ENCODE measurements around the gene LRRN2. TPM values are rescaled to one million over a fixed set of nuclear protein-coding genes. Genes with fewer than 3 reads are reported as not detected.

LRRN2 gene
- total and polyA plus RNA-seq, 9 of the 15 experiments (the other 6 are each of a cell fraction or from before 2014, with no cell fraction given) = 0.05 TPM; not detected in 8

DNA sequence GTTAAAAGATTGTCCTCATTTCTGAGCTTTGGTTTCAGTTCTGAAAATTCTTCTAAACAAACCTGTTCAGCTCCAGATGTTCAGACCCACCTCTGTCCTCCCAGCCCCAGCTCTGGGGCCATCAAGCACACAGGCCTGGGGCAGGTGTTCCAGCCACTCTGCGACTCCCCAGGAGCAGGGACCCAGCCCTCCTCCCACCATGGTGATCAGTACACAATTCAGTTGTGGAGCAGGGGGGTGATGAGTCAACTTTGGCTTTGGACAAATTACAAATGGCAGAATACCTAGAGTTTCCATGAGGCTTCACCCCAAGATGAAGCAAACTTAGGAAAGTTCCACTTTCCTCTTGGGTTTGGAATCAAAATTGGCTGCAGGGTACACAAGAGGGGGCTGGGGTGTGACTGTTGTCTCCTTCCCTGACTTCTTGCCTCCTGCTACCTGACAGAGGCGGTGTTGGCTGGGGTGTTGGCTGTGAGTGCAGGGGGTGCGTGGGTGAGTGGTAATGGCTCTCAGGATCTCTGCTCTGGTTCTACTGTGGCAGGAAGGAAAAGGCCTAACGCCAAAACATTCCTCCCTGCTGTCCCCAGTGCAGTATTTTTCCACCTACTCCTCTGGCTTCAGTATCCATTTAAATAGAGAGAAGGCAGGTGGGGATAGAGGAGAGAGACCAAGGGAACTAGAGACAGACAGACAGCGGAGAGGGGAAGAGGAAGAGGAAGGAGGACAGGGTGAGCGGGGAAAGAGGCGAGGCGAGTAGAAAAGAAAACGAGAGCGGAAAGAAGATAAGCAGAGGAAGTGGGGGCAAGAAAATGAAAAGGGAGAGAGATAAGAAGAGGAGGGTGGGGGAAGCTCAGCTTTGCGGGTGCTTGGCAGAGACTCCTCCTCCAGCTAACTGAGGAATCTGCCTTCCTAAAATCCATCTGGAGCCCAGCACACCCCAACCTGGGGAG lies 20.6 kb upstream of the LRRN2 start (continued):
- TF ChIP-seq, protein P1, sequence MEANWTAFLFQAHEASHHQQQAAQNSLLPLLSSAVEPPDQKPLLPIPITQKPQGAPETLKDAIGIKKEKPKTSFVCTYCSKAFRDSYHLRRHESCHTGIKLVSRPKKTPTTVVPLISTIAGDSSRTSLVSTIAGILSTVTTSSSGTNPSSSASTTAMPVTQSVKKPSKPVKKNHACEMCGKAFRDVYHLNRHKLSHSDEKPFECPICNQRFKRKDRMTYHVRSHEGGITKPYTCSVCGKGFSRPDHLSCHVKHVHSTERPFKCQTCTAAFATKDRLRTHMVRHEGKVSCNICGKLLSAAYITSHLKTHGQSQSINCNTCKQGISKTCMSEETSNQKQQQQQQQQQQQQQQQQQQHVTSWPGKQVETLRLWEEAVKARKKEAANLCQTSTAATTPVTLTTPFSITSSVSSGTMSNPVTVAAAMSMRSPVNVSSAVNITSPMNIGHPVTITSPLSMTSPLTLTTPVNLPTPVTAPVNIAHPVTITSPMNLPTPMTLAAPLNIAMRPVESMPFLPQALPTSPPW (CRISPR knock-in tag; IDR thresholded peaks at IDR 0.05) = peak; percentile 90
- TF ChIP-seq, protein P2, sequence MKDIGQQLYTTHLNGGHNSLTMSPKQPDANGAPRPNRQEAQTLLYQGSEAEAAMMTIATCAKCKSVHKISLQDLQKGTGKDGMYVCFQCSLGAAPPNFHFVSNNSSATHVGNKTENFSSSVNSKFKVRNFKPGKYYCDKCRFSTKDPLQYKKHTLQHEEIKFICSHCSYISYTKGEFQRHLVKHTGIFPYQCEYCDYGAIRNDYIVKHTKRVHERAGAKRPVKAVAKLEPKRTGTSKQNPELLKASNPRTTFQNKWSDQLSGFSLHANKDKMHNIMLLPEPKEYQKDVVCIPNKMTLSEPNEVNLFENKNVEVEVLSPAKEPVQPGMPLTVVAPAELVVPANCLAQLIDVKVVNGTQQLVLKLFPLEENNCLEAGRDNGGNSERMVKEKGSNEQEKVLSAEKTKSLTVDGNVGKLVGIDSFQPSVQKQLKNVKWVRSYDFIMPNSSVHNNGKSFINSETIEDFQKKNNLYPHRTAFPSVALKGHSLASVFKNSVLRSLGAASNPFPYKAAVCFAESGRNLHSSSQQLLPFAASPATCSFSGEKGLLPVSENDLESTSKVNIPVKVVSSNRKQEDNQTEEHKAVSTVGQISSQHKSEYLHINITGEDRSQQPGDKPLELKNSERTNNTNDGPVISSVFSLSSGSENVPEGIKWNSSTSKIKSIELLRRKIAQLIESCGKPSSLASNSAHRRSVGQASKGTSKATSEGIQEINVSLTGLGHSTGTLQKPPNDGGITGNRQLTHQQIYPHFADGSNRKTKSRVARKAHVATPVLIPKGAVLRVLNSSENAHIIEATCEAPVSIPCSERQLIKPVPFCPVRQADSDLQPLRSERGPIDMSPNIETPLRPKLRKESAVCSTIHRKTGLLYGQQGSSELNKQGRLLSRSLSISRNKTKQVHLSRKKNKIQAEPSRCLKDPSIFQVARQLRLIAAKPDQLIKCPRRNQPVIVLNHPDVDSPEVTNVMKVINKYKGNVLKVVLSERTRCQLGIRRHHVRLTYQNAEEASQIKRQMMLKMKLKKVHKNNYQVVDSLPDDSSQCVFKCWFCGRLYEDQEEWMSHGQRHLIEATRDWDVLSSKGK (CRISPR knock-in tag; IDR thresholded peaks at IDR 0.05) = no peak
- TF ChIP-seq TBL1XR1 (IDR thresholded peaks at IDR 0.05; ENCODE audit: low read length in 2 of 2) (peak in 1 of 2 experiments; percentile 68; a peak in 1 of 4 replicates), KLF13 (tag; IDR thresholded peaks at IDR 0.05; ENCODE audit: borderline replicate concordance, low read depth) (no peak), L3MBTL2 (IDR thresholded peaks at IDR 0.05) (peak; percentile 32; the same call in 1 of the 2 replicates), ZNF217 (CRISPR knock-in tag; IDR thresholded peaks at IDR 0.05) (no peak), TAF15 (IDR thresholded peaks at IDR 0.05; ENCODE audit: low read depth, low read length) (no peak), POLR2A (conservative IDR thresholded peaks at IDR 0.05) (peak; percentile 73), HMG20A (CRISPR knock-in tag; conservative IDR thresholded peaks at IDR 0.05) (0 out of 2 replicates have a peak, but pooled peaks have one; percentile 9)
- TF ChIP-seq, protein P3, sequence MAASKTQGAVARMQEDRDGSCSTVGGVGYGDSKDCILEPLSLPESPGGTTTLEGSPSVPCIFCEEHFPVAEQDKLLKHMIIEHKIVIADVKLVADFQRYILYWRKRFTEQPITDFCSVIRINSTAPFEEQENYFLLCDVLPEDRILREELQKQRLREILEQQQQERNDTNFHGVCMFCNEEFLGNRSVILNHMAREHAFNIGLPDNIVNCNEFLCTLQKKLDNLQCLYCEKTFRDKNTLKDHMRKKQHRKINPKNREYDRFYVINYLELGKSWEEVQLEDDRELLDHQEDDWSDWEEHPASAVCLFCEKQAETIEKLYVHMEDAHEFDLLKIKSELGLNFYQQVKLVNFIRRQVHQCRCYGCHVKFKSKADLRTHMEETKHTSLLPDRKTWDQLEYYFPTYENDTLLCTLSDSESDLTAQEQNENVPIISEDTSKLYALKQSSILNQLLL (CRISPR knock-in tag; IDR thresholded peaks at IDR 0.05; ENCODE audit: borderline replicate concordance) = no peak
- TF ChIP-seq, protein P4, sequence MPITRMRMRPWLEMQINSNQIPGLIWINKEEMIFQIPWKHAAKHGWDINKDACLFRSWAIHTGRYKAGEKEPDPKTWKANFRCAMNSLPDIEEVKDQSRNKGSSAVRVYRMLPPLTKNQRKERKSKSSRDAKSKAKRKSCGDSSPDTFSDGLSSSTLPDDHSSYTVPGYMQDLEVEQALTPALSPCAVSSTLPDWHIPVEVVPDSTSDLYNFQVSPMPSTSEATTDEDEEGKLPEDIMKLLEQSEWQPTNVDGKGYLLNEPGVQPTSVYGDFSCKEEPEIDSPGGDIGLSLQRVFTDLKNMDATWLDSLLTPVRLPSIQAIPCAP (CRISPR knock-in tag; IDR thresholded peaks at IDR 0.05; ENCODE audit: borderline replicate concordance) = no peak
- TF ChIP-seq, protein P5, sequence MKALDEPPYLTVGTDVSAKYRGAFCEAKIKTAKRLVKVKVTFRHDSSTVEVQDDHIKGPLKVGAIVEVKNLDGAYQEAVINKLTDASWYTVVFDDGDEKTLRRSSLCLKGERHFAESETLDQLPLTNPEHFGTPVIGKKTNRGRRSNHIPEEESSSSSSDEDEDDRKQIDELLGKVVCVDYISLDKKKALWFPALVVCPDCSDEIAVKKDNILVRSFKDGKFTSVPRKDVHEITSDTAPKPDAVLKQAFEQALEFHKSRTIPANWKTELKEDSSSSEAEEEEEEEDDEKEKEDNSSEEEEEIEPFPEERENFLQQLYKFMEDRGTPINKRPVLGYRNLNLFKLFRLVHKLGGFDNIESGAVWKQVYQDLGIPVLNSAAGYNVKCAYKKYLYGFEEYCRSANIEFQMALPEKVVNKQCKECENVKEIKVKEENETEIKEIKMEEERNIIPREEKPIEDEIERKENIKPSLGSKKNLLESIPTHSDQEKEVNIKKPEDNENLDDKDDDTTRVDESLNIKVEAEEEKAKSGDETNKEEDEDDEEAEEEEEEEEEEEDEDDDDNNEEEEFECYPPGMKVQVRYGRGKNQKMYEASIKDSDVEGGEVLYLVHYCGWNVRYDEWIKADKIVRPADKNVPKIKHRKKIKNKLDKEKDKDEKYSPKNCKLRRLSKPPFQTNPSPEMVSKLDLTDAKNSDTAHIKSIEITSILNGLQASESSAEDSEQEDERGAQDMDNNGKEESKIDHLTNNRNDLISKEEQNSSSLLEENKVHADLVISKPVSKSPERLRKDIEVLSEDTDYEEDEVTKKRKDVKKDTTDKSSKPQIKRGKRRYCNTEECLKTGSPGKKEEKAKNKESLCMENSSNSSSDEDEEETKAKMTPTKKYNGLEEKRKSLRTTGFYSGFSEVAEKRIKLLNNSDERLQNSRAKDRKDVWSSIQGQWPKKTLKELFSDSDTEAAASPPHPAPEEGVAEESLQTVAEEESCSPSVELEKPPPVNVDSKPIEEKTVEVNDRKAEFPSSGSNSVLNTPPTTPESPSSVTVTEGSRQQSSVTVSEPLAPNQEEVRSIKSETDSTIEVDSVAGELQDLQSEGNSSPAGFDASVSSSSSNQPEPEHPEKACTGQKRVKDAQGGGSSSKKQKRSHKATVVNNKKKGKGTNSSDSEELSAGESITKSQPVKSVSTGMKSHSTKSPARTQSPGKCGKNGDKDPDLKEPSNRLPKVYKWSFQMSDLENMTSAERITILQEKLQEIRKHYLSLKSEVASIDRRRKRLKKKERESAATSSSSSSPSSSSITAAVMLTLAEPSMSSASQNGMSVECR (CRISPR knock-in tag; IDR thresholded peaks at IDR 0.05) = no peak

All from K562 (cell line).